NCI-H345 treated with DMSO at 0.1 percent for 48 hours (cell line): ENCODE measurements around the gene PHC1.
A peak's percentile ranks its signal among the peaks of the same experiment; 100 is the strongest.

Source experiments
- DNase-seq: peaks from one replicate; lab custom pipeline; 2025; ENCODE audit not compliant: unreplicated experiment; lab: John Stamatoyannopoulos, UW

PHC1 gene

DNA sequence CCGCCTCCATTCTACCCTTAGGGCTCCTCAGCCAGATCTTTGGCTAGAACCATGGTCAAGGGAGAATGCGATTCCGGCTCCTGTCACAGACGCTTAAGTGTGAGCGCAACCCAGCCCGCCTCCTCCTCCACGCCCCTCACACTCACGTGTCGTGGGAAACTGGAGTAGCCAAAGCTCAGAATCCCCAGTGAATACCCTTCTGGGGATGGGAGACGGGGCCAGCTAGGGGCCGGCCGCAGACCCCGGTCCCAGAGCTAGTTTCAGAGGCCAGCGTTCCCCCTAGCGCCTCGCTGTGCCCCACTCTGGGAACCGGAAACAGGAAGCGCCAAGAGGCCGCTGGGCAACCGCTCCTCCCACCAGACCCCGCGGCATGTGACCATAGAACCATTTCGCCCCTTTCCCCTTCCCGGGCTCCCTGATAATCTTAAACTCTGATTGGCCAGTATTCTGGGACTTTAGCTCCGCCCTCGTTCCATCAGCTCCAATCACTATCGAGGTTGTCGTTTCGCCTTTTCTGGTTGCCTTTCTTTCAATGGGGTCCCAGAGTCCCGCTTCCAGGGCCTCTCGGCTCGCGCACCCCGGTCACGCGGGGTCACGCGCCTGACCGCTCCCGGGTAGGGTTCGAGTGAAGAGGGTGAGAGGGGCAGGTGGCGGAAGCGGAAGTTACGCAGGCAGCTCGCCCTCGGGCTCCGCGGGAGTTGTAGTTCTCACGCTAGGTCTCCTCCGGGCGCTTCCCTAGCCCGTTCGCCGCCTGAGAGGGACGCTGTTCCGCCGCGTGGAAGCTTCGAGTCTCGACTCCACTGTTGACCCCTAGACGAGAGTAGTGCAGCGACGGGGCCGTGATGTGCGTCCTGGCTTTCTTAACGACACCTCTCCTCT is 35.3 kb downstream of the PHC1 start, which contains the start of gene M6PR:
TSS of gene M6PR (minus strand) at position 304 of the 879 bp plus-strand sequence. CDS start 3,241 bp downstream, outside the sequence.
- DNase-seq, result peak; percentile 97

GRCh38 chr12:8950221-8950527 is 35.9 kb downstream of the PHC1 start:
- peak; percentile 60 for DNase-seq

GRCh38 chr12:8950702-8951478 is 36.6 kb downstream of the PHC1 start:
- DNase-seq, result no peak

DNA sequence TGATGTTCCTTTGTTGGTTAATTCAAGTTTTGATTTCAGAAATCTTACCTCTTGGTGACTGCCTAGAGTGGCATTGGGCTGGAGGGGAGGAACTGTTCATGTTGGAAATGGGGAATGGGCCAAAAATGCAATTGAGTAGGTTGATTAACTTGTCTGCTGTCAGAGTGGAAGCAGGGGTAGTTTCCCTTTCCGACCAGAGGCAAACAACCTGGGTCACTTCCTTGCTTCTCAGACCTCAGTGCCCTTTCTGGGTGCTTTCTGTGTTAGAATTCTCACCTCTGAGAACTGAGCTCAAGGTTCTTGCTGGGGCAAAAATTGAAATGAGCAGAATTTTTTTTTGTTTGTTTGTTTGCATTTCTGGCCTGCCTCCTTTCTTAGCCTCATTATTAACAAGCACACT is 37.4 kb downstream of the PHC1 start:
- no peak for DNase-seq

DNA sequence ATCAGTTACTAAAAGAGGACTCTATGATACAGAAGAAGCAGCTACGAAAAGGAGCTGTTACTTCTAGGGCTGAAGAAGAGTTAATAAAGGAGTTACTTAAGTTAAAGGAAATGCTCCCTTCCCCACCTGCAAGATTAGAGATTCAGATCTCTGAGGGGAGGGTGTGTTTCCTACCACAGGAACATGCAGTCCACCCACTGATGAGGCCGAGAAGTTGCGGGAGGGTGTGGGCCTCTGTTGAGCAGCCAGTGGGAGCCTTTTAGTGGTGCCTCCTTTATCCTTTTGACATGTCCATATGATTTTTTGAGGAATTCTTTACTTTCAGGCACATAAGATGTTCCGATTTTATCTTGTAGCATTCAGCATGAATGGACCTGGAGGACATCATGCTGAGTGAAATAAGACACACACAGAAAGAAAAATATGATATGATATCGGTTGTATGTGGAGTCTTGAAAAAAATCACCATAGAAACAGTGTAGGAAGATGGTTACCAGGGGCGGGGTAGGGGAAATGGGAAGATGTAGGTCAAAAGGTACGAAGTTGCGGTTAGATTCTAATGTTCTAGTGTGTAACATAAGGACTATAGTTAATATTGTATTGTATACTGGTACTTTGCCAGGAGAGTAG is 39.6 kb downstream of the PHC1 start:
- no peak for DNase-seq

DNA sequence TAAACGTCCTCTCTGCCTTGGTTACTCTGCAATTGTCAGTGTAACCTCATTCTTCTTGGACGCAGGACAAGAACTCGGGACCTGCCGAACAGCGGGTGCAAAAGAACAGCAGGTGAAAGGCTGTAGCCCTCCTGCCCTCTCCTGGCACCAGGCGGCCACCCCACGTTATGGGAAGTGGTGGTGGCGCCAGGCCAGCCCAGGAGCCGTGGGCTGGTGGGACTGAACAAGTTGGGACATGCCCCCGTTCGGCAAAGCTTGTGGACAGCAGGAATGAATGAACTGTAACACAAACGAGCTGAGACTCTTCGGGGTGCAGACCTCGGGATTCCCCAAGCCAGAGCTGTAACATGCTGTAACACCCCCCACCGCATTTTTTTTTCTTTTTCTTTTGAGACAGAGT is 41.8 kb downstream of the PHC1 start:
- no peak for DNase-seq

DNA sequence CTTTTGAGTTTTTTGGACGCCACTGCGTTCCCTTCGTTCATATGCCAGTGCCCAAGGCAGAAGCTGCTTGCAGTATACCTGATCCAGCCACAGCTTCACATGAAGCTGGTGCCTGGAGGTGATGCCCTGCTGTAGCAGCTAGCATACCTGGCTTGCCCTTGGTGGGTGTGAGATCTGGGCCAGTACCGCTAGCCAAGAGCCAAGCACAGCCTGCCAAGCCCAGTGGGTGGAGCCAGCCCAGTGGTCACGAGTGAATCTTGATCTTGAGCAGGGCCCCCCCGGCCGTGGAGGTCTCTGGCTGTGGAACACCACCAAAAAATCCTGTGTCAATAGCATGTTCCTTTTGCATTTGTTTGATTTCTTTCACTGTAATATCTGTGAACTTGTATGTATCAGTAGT is 42.5 kb downstream of the PHC1 start:
- DNase-seq, result no peak

DNA sequence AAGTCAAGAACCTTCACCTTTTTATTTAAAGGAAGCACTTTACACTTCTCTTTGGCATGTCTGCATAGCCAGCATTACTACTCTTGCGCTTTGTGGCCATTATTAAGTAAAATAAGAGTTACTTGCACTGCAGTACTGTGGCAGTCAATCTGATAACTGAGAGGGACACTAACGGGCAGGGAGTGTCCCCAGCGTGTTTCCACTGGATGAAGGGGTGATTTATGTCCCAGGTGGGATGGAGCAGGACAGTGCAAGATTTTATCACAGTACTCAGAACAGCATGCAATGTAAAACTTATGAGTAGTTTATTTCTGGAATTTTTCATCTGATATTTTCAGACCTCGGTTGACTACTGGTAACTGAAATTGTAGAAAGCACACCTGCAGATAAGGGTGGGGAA is 43.3 kb downstream of the PHC1 start:
- DNase-seq, result no peak

GRCh38 chr12:8958066-8958465 is 43.8 kb downstream of the PHC1 start:
- no peak for DNase-seq

GRCh38 chr12:8960176-8960575 is 45.9 kb downstream of the PHC1 start:
- no peak for DNase-seq

DNA sequence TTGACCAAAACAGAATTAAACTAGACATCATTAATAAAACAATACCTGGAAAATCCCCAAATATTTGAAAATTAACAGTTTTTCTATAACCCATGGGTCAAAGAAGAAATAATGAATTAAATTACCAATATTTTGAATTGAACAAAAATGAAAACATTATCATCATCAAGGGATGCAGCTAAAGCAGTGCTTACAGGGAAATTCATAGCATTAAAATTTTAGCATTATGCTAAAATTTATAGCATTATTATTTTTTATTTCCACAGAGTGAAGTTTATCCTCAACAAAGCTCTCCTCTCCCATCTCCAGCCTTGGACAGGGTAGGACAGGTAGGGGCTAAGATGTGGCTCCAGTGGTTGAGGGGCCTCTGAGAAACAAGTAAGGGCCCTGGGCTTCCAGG is 54.5 kb downstream of the PHC1 start:
- no peak for DNase-seq

- no peak for DNase-seq
These were observed 55.6 kb downstream of the PHC1 start for GRCh38 chr12:8969861-8970411.

DNA sequence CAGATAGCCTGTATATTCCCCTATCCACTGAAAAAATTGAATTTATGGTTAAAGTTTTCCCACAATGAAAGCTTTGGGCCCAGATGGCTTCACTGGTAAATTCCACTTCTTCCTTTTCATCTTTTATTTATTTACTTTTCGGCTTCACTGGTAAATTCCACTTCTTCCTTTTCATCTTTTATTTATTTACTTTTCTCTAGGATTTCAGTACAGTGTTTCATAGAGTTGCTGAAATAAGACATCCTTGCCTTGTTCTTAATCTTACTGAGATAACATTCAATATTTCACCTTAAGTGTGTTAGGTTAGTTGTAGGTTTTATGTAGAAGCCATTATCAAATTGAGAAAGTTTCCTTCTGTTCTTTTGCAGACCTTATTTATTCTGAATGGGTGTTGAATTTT is 56.1 kb downstream of the PHC1 start:
- DNase-seq, result no peak

DNA sequence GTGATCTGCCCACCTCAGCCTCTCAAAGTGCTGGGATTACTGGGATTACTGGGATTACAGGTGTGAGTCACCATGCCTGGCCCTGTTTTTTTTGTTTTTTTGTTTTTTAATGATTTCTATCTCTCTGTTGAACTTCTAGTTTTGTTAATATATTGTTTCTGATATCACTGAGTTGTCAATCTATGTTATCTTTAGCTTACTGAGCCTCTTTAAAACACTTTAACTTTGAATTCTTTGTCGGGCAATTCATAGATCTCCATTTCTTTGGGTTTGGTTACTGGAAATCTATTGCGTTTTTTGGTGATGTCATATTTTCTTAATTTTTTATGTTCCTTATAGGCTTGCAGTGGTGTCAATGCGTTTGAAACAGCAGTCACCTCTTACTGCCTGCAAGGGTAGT is 65.8 kb downstream of the PHC1 start:
- DNase-seq, result no peak

GRCh38 chr12:8985213-8985754 is 71.0 kb downstream of the PHC1 start:
- DNase-seq, result no peak

GRCh38 chr12:8987163-8987562 is 72.9 kb downstream of the PHC1 start:
- no peak for DNase-seq

DNA sequence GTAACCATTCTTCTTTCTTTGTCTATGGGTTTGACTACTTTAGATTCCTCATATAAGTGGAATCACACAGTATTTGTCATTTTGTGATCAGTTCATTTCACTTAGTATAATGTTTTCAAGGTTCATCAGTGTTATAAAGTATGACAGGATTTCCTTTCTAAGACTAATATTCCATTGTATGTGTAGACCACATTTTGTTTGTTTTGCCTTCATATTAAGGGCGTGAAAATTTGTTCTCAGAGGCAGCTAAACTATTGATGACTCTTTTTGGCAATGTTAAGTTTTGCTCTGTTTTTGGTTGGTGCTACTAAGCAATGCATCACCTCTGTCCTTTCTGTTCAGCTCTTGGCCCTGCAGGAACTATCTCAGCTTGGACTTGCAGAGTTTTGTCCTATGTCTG is 73.4 kb downstream of the PHC1 start:
- DNase-seq, result no peak

GRCh38 chr12:8989413-8989812 is 75.1 kb downstream of the PHC1 start, which contains the start of gene KLRG1:
Gene KLRG1, plus strand, starts transcription at chr12:8989546. Its CDS starts 90 bp downstream, at chr12:8989636.
- no peak for DNase-seq
